CD4-positive, alpha-beta T cell treated with Interleukin-17A for 1 hour (primary cell): ENCODE data around the gene RALGDS.

Experiments
- DNase-seq: peaks from one replicate; pipeline ENCODE4 v3.0.0-alpha.2; 2020

RALGDS gene

DNA sequence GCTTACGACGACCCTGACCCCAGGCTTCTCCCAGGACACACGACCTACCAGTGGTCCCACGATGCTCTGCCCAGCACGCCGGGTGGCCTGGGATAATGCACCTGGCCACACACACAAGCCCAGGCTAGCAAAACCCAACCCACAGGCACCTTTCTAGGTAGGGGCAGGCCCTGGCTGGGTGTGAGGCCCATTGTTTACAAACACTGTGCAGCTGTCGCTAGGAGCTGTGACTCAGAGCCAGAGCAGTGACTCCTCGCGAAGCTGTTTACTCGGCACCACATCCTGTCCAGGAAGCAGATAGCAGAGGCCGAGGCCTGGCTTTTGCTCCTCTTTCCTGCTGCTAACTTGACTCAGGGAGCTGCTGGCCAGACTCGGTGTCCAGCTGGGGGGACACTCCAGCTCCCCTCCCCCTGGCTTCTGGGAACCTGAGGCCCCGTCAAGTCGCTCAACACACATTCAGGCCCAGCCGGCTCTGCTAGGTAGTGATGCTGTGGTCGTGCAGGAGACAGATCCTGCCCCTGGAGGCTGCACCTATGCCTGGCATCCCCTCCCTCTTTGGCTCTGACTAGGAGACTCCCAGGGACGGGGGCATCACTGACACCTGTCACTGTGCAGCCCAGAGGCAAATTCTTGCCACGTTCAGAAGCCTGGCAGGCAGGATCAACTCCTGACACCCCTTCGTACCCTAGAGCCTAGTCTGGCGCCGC lies 12.8 kb upstream of the RALGDS start:
- DNase-seq = peak; percentile 96

DNA sequence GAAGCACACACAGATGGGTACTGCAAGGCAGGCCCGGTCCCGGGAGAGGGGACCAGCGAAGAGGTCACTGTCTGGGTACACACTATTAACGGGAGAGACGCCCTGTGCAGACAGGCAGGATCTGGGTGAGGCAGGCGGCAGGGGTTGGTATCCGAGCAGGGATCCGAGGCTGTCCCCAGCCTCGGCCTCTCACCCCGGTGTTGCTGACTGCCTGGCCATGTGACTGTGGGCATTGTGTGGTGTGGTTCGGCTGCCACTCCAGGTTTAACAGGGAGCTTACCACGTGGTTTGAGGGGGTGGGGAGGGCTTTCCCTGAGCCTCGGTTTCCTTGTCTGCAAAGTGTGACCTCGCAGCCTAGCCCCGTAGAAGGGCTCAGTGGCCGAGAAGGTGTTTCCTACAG lies 11.1 kb upstream of the RALGDS start:
- no peak for DNase-seq

DNA sequence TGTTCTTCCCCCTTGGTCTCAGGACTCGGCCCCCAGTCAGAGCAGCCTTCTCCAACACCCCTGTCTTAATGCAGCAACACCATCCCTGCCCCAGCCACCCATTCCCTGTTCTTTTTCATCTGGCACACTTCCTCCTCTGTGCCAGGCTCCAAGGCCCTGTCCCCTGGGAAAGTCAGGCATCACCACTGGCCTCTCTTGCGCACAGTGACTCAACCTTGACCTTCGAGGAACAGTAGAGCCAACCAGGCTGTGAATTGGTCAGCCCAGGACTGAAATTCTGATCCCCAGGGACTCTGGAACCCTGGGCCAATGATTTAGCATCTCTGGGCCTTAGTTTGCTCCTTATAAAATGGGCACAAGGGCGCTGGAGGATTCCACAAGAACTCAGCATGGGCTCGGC lies 10.5 kb upstream of the RALGDS start:
- no peak for DNase-seq

DNA sequence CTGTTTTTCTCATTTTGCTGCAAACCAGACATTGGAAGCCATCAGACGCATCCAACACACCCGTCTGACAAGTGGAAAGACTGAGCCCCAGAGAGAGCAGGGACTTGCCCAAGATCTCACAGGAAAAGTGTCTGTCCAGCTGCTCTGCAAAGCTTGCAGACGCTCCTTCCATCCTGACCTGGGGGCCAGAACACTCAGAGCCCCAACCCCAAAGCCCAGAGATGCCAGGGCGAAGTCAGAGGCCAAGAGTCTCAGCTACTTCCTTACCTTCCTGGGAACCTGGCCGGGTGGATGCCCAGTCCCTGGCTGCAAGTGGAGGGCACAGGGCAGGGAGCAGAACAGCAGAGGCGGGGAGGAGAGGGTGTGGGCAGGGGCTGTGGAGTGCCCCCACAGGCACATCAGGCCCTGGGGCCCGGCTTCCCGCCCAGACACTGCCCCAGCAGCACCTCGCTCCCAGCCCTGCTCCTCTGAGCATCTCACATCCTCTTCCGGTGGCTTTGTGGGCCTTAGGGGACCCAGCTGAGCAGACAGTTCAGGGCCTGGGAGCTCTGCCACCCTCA lies 9.7 kb upstream of the RALGDS start:
- peak; percentile 85 for DNase-seq

DNA sequence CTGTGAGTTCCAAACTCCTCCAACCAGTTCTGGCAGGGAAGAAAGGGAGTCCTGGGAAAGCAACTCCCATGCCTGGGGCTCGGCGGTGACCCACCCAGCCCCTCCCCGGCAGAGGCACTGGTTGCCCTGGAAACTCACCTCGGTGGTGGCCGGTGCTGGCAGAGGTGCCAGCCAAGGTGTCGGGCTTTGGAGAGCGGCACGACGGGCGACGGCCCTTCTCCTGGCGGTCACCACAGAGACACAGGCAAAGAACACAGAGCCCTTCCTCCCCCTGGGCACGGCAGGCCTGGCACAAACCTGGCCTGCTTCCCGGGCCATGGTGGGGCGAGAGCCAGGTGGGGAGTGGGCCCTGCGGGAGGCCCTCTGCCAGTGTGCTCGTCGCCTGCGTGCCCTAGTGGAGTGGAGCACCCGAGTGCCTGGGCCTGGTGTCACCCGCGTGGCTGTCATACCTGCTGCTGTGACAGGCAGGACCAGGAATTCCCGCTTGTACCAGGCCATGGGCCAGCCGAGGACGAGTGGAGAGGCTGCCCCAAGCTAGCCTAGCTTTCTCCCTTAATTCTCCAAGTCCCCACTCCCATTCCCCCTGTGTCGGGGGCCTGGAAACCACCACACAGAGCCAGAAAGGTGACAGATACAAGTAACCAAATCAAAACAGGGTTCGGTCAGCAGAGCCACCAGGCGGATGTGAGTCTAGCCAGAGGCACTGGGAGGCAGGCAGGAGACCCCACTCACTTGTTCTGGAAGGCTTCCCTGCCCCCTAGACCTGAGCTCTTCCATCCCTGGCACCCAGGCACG lies 8.2 kb upstream of the RALGDS start:
- DNase-seq = peak; percentile 66

DNA sequence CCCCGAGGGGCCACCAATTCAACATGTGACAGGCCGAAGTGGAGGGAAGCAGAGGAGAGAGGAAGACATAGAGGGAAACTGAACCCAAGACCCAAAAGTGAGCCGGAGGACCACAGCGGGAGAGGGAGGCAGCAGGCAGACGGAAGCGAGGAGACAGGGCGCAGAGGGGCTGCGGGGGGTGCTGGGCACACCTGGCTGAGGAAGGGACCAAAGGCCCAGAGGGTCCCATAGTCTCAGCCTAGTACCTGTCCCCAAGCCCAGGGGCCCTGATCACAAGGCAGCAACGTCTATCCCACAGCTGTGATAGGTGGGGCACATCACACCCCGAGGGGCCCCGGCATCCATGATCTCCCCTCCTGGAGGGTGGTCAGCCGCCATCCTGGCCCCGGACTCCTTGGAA lies 7.1 kb upstream of the RALGDS start:
- no peak for DNase-seq

DNA sequence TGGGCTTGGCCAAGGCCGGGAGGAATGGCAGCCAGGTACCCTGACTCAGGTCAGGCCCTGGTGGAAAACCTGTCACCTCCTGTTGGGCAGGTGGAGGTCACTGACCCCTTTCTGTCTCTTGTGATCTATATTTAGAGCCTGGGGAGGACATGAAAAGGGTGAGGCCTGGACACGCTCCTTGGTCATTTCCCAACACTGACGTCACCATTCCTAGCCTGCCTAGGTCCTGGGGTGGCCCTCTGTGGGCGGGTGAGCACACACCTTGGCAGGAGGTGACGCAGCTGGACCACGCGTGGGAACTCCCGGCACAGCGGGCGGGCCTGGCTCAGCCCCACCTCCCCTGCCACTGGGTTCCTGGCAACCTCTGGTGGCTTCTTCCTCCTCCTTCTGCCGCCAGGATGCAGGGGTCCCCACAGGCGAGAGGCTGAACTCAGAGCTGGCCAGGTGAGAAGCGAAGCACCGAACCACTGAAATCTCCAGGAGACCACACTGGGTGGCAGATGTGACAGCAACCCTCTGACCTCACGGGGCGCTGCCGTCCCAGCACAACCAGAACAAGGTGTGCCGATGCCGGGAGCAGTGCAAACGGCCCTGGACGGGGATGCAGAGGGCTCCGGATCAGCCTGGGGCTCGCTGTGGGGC lies 6.4 kb upstream of the RALGDS start:
- peak; percentile 87 for DNase-seq

DNA sequence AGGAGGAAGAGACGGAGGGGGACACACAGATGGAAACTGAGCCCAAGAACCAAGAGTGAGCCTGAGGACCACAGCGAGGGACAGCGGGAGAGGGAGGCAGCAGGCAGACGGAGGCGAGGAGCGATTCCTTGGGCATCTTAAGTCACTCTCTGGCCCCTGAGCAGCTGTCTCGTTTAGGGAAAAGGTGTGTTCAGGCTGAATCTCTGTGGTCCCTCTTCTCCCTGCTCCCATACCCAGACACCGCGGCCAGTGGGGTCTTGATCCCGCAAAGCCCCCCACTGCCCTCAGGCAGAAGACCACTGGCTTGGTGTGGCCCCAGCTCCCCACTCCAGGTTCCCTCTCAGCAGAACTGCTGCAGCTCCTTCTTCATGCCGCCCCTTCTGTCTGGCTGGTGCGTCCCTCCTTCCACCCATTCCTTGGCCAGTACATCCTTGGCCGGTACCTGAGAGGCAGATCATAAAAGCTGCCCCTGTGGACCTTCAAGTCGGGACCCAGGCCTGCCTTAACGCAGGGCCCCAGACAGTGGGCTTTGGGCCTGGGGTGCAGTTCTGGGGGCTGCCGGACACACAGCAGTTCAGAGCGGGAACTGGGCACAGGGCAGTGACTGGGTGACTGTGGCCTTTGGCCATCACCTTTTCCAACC lies 5.8 kb upstream of the RALGDS start:
- no peak for DNase-seq

DNA sequence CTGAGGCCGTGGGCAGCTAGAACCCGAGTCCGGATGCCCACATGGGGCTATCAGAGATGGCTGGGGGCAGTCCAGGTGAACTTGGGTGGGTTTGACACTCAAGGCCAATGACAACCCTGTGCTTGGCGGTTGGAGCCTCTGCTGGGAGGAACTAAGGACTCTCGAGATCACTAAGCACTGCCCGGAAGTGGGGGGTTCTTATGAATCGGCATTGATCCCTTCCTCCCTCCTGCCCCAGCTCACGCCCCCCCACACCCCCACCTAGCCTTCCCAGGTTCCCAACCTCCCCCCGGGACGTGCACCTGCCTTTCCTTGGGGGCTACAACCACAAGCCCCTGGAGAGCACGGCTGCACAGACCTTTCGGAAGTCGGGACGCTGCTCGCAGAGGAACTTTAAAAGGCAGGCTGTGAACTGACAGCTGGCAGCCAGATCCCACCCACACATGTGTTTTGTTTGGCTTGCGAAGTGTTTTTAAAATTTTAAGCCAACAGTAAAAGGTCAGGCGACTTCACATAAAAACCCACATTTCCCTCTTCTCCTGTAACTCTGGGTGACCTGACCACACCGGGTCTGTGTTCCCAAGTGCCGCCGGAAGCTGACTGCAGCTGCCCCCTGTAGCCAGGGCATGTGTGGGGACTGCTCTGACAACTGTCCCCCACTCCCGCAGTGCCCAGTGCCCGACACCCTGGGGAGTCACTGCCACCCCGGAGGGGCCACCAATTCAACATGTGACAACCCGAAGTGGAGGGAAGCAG lies 5.1 kb upstream of the RALGDS start:
- peak; percentile 67 for DNase-seq

DNA sequence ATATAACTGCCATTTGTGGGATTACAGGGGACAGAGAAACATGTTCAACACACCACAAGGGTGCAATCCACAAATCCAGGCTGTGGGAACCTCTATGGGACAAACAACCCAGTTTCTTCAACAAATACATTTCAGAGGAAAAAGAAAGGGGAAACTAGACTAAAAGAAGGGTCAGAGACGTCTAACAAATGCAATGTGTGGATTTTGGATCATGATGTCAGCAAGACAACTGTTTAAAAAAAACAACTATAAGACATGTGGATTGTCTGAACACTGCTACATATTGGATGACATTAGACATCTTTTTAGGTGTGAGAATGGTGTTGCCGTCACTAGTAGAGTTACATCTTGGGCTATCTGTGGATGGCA lies 3.9 kb upstream of the RALGDS start:
- DNase-seq = no peak

DNA sequence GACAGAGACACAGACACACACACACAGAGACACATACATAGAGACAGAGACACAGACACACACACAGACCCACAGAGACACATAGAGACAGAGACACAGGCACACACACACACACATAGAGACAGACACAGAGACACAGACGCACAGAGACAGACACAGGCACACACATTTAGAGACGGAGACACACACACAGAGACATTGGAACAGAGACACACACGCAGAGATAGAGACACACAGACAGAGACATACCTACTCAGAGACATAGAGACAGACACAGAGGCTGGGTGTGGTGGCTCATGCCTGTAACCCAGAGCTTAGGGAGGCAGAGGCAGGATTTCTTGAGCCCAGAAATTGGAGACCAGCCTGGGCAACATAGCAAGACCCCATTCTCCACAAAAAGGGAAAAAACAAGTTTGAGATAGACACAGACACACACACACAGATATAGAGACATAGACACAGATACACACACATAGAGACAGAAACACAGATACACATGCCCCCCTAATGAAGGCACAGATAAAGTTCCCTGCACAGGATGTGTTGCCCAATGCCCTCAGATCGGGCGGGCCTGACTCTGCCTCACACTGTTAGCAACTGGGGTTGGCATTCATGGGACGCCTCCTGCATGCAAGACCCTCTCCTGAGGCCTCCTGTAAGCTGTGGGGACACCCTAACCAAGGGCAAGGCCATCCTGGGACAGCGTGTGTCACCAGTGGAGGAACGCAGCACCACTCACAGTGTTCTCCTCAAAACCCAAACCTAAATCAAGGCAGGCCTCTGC lies 3.3 kb upstream of the RALGDS start:
- DNase-seq = no peak

DNA sequence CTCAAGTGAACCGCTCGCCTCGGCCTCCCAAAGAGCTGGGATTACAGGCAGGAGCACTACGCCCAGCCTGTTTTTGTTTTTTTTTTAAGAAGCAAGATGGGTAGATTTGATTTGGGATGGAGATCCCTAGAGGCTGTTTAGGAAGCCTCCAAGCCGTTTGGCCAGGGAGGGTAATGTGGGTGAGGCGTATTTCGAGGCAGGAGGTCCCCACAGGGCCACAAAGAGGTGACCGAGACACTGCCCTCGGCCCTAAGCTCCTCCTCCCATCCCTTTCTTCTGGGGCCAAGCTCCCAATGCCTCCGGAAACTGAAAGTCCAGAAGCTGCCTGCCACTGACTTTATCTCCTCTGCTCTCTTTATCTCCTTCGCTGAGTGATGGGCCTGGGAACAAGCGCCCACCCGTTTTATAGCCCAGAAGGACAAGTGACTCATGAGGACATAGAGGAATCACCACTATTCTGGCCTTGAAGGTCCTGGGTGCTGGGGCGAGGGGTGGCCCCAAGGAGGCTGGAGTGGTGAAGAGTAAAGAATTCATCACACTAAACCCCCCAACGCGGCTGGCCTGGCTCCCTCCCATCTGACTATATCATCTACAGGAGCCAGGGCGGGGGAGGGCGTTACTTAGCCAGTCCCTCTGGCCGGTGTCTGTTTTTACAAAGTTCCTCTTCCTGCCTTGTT lies 2.0 kb upstream of the RALGDS start:
- DNase-seq = no peak

DNA sequence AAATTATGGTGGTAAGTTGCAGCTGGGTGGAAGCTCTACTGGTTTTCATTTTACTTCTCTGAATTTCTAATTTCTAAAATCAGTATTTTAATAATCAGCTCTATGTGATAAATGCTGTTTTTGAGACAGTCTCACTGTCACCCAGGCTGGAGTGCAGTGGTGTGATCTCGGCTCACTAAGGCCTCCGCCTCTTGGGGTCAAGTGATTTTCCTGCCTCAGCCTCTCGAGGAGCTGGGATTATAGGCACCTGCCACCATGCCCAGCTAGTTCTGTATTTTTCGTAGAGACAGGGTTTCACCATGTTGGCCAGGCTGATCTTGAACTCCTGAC lies 1.5 kb upstream of the RALGDS start:
- DNase-seq = no peak

DNA sequence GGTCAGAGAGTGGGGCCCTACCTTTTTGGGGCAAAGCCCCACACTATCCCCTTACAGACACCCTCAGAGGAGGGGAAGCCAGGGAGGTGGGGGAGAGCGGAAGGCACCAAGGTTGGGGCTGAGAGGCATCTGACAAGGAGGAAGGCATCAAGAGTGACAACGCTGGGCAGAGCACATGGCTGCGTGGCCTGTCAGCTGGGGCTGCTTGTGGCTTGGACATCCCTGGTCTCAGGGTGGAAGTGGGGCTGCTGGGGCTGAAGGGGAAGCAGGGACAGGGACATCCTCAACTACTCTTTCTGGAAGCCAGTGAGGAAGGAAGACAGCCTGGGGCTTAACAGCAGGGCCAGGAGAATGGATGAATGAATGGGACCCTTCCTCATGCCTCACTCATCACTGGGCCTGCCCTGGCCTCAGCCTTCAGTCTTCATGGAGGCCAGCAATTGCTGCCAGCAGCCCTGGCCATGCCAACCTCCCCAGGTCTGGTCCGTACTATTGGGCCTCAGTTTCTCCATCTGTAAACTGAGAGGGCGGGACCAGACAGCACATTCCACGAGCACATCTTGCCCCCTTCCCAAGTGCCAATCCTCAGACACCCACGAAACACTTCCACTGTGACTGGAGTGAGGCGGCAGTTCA lies 993 bp upstream of the RALGDS start:
- no peak for DNase-seq

DNA sequence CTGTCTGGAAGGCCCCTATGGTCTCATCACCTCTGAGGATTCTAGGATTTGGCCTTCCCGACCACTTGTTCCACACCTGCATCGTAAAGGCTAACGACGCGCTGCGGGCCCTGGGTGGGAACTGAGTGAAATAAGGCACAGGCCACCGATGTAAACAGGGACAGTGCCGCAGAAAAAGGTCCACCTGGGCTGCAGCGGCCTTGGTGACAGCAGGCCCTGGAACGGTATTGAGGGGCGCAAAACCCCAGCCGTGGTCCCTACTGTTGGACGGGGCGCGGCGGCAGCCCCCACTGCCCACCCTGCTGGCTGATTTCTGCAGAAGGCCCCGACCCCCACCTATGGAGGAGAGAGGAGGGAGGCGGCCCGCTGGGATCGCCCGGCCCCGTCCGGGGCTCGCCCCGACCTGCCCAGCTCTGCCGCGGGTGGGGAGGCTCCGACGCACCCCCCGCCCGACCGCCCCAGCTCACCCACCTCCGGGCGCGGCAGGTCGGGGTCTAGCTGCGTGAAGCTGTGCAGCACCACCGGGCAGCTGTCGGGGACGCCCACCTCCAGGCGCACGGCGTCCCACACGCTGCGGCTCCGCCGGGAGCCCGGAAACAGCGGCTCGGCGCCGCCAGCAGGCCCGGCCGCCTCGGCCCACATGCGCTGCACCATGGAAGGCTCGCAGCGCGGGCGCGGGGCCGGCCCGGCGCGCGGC lies 391 bp downstream of the RALGDS start:
- DNase-seq = no peak

DNA sequence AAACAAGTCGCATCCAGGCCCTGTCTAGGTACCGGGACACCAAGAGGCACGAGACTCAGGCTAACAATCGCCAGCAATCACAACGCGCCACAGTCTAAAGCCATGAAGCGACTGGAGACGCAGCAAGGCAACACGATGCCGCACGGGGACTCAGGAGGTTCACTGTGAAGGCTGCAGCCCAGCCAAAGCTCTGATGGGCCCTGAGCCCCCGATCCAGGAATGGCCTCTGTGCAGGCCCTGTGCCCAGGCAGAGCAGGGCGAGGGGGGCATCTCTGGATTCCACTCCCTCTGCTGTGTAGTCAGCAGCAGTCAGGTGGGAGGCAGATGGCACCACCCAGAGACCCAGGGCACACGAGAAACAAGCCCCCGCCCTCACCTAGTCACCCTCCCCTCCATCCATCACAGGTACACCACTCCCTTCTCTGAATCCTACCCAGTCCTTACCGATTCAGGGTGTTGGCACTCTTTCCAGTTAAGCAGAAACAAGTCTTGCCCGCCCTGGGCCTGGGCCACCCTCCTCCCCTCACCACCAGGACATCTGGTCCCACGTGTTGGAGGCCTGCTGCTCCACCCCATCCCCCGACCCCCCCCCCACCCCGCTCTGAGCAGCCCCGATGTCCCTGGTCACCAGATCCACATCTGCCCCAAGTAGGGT lies 1.1 kb downstream of the RALGDS start:
- DNase-seq = no peak

DNA sequence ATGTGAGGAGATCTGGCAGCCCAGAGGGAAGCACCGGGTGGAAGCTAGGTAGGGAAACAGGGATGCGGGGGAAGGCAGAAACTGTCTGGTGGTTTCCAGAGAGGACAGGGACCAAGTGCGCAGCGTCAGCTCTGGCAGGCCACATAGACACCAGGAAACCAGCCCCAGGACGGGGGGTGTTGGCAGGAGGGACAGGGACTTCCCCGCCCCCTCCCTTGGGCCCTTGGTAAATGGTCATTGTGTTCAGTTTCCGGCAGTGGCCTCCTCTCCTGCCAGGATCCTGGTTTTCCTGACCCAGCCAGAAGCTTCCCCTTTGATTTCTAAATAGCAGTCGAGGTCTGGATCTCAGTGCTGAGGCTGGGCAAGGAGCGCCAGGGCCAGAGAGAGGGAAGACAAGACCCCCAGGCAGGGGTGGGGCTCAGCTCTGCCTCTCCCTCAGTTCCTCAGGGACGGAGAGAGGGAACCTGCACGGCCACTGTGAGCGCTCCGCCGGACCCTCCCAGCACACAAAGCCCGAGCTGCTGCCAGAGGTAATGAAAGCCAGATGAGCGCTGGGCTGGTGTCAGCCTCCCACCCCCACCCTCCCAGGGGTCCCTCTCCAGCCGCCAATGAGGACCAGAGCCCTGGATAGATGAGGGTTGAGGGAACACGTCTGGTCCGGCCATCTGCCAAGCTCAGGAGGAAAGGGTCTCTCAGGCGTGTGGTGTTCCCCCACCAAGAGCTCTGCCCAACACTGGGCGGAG lies 1.8 kb downstream of the RALGDS start:
- no peak for DNase-seq

DNA sequence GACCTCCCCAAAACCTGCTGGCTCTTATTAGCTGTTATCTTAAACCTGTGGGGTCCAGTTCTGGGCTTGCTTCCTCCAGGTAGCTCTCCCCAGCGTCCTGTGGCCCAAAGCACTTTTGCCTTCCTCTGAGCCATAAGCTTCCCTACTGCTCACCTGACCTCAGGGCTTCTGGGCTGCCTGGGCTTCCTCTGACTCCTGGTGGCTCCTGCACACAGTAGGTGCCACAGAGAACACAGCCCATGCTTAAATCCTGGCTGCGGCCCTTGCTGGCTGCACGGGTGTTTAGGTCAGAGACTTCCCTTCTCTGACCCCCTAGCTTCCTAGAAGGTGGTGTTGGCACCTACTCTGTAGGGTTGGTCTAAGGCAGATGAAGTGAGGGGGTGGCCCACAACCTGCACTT lies 2.5 kb downstream of the RALGDS start:
- DNase-seq = no peak

DNA sequence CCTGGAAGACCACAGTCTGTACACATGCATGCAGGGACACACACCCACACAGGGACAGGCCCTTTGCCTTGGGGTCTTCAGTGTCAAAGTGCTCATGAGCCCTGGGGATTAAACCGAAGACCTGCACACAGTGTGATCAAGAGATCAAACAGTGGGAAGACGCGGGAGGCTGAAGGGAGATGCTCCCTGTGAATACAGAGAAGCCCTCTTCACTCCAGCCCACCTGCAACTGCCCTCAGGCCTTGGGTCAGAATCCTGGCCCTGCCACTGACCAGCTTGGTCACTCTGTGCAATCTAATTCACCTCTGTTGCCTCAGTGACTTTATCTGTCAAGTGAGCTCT lies 2.9 kb downstream of the RALGDS start:
- DNase-seq = no peak
